Activated naive CD8-positive, alpha-beta T cell (primary cell): ENCODE results near the gene USP20.
"Not testable (repeated sequence)": the region's sequence is repeated elsewhere in the genome, so short reads cannot be mapped to it uniquely, and the experiment has no call there.

Experiments
- H3K27ac Mint-ChIP-seq: one replicate; pipeline ENCODE4 v1.8.0; 2021; ENCODE audit warnings: mixed read lengths
- H3K27me3 Mint-ChIP-seq: one replicate; pipeline ENCODE4 v1.8.0; 2021; ENCODE audit warnings: mixed read lengths
- H3K36me3 Mint-ChIP-seq: one replicate; pipeline ENCODE4 v1.8.0; 2021; ENCODE audit warnings: mixed read lengths
- H3K4me1 Mint-ChIP-seq: one replicate; pipeline ENCODE4 v1.8.0; 2021; ENCODE audit warnings: low read depth, mixed read lengths
- H3K4me3 Mint-ChIP-seq: one replicate; pipeline ENCODE4 v1.8.0; 2021; ENCODE audit warnings: mild to moderate bottlenecking, mixed read lengths
- H3K9me3 Mint-ChIP-seq: one replicate; pipeline ENCODE4 v1.8.0; 2021; ENCODE audit warnings: low read depth, mixed read lengths

The USP20 gene

DNA sequence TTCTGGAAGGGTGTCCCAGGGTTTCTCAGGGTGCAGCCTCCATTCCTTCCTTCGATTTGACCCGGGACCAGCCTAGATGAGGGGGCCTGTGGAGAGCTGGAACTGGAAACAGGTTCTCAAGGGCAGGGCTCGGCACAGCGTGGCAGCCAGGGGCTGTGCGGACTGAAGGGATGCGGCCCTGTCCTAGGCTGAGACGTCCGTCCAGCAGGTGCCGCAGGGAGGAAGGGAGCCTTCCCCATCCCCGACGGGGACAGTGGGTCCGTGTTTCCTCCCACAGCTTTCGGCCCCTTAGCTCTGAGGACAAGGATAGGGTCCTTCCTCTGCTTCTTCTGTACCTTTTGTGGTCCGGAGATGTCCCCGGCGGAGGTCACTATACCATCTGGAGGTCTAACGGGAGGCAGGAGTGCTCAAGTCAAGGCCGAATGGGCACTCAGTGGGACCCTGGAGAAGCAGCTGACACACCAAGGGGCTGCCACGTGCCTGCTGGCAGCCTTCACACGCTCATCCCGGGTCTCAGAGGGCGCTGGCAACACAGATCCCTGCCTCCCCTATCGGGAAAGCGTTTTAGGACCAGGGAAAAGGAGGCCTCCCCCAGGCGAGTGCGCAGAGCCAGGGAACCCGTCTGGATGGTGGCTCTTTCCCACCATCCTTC lies 49.9 kb downstream of the USP20 start:
- no peaks in the 10 kb centered on the region for H3K9me3 Mint-ChIP-seq
- peak overlapping the region; percentile 91 for H3K4me3 Mint-ChIP-seq
- H3K27me3 Mint-ChIP-seq, result no peaks in the 10 kb centered on the region
- H3K36me3 Mint-ChIP-seq, result peaks cover 6% of the 10 kb centered on the region
- peak overlapping the region; percentile 100 for H3K27ac Mint-ChIP-seq
- H3K4me1 Mint-ChIP-seq, result peaks cover 57% of the 10 kb centered on the region

DNA sequence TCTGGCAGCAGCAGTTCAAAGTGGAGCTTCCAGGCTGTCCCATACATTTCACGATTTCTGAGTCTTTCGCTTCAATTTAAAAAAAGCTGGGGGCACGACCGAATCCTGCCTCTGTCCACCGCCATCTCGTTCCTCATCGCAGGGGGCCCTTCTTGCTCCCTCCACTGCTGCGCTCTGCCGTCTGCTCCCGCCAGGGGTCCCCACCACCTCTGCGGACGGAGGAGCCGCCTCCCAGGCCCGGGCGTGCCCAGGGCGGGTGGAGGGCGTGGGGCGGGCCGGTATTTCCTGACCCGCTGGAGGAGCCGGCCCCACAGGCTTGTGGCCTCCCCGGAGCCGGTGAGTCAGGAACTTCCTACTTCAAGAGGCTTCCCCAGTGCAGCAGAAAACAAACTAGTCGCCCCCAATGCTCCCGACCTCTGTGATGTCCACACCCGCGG lies 50.4 kb downstream of the USP20 start:
- Mint-ChIP-seq H3K36me3 (peaks cover 6% of the 10 kb centered on the region), H3K27me3 (no peaks in the 10 kb centered on the region), H3K27ac (peak overlapping the region; percentile 100), H3K4me3 (peak overlapping the region; percentile 91), H3K4me1 (peaks cover 62% of the 10 kb centered on the region), H3K9me3 (no peaks in the 10 kb centered on the region)

DNA sequence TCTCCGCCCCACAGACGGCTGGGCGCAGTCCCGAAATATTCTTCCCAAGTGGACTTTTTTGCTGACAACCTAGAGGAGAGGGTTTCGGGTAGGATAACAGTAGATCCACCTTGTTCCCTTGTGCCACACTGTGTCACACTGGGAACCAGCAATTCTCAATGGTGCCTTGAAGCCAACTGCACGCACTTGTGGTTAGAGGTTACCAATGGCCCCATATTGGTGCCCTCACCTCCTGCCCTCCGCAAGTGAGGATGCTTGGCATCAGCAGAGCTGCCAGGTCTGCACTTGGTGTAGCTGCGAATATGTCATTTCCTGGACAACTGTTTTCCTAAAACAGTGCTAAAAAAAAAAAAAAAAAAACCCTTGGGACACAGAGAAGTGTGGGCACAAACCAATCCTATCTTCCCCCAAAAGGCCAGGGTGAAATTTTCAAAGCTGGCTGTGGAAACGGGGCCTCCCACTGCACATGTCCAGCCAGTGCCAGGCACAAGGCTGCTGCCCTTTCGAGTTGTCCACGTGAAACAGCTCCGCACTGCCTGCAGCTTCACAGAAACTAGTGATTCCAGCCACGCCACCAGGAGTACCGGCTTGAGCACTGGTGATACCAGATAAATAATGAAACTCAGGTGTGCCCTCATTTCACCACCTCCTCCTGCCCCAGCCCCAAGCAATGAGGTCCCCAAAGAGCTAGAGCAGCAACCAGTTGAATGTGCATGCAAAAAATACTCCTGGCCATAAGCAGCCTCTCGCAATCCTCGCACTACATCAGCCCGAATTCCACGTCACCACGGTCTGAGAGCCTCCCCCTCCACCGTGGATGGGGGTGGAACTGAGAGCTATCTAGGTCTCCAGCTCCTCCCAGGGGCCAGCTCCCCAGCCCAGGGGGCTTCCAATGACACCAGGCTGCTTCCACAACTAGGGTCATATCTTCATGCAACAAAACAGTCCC lies 51.2 kb downstream of the USP20 start:
- H3K27ac Mint-ChIP-seq, result peak overlapping the region; percentile 100
- H3K4me3 Mint-ChIP-seq, result peak overlapping the region; percentile 91
- H3K27me3 Mint-ChIP-seq, result no peaks in the 10 kb centered on the region
- H3K9me3 Mint-ChIP-seq, result no peaks in the 10 kb centered on the region
- peaks cover 69% of the 10 kb centered on the region for H3K4me1 Mint-ChIP-seq
- H3K36me3 Mint-ChIP-seq, result peaks cover 6% of the 10 kb centered on the region

DNA sequence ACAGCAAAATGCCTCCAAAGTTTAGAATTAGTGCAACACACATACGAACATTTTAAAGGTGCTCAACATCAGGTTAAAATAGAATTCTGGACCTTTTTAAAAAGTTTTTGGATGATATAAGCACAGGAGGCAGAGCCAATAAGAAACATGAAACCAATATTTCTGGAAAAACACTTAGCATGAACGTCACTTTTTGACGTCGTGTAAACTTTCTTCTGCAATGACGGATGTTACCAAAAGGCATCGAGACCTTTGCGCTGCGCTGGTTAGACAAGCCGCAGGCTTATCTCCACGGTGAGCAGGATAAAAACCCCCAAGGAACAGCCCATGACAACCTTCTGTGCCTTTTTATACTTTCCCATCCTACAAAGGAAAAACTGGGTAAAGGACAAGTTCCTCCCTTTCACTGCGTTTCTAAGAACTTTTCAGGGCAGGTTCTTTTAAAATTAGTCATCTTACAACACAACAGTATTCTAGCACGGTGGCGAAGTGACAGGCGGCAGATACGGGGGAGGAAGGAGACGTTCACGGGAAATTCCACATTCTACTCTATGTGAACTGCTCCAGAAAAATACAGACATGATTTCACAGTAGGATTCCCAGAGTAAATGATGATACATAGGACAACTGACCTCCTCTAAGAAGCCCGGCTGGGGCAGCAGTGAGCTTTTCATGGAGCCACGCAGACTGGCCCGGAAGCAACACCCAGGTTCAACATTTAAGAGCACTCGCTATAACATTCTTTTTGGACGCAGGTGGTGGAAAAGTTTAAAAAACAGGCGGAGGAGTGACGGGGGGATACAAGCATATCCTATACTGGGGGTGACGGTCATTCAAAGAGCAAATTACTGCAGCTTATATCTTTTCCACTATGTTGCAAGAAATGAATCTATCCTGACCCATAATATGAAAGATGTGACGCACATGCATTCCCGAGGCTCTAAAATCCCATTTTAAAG lies 52.4 kb downstream of the USP20 start:
- Mint-ChIP-seq H3K27me3 (no peaks in the 10 kb centered on the region), H3K27ac (peak overlapping the region; percentile 100), H3K4me3 (peak overlapping the region; percentile 91), H3K9me3 (no peaks in the 10 kb centered on the region), H3K36me3 (peaks cover 9% of the 10 kb centered on the region), H3K4me1 (peaks cover 80% of the 10 kb centered on the region)

DNA sequence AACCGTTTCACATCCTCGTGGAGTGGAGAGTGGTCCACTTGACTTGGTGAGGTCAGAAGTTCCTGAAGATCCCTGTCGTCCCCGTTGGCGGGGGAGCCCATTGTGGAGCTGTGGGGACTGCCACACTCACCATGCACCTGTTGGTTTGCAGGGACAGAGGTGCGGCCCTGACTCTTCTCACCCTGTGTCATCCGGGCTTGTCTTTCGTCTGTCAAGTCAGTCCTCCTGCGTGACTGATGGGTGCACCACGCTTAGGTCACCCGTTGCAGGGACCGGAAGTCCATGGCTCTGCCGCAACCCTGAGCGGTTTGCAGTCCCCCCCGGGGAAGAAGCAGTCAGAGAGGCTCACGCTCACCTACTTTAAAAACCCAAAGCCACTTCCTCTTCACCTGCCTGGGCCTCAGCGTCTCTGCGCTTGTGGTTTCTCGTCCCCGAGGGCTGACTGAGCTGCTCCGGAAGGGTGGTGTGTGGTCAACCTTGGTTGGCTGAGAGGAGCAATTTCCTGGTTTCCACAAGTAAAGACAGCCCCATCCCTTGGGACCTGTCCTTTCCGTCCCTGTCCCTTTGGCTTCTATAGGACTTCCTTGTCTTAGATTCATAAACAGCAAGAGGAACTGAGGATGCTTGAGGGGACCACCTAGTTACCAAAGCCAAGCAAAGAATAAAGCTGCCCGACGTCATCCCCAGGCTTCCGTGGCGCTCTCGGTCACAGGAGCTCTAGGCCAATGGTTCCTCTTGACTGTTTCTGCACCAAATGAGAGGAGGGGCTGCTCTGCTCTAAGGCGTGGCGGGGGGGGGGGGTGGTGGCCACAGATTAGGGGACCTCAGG lies 53.2 kb downstream of the USP20 start:
- Mint-ChIP-seq H3K4me1 (peaks cover 87% of the 10 kb centered on the region), H3K9me3 (no peaks in the 10 kb centered on the region), H3K36me3 (peaks cover 11% of the 10 kb centered on the region)

DNA sequence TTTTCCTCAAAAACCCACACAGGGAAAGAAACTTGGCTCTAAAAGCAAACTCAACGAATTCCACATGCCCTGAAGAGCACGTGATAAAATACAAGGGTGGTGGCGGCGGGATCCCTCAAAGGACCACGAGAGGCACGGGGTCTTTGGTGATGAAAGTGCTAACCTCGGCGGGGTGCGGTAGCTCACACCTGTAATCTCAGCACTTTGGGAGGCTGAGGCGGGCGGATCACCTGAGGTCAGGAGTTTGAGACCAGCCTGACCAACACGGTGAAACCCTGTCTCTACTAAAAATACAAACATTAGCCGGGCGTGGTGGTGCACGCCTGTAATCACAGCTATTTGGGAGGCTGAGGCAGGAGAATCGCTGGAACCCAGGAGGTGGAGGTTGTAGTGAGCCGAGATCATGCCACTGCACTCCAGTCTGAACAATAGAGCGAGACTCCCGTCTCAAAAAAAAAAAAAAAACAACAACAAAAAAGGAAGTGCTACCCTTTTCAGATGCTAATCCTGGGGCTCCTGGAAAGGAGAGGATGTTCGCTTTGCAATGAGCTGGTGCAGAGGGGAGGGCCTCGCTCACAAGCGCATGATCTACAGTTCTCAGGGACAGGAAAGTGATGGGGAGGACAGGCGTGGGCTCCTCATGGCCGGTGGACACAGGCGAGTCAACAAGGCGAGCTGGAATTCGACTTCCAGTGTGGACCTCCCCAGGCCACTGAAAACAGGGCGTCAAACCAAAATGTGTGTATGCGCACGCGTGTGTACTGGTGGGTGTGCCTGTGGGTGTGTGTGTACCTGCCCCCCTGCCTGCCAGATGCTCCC lies 54.1 kb downstream of the USP20 start:
- no peaks in the 10 kb centered on the region for H3K27me3 Mint-ChIP-seq
- H3K9me3 Mint-ChIP-seq, result no peaks in the 10 kb centered on the region
- peaks cover 84% of the 10 kb centered on the region for H3K4me1 Mint-ChIP-seq
- H3K27ac Mint-ChIP-seq, result peak overlapping the region; percentile 100
- peaks cover 14% of the 10 kb centered on the region for H3K36me3 Mint-ChIP-seq
- peak overlapping the region; percentile 91 for H3K4me3 Mint-ChIP-seq

More for the DNA sequence above, 53.2 kb downstream of the USP20 start:
- no peaks in the 10 kb centered on the region for H3K27me3 Mint-ChIP-seq
- H3K27ac Mint-ChIP-seq, result peak overlapping the region; percentile 100
- peak overlapping the region; percentile 91 for H3K4me3 Mint-ChIP-seq

GRCh38 chr9:129889941-129890717 lies 54.9 kb downstream of the USP20 start:
- Mint-ChIP-seq H3K4me1 (peaks cover 87% of the 10 kb centered on the region), H3K27me3 (no peaks in the 10 kb centered on the region), H3K27ac (peak overlapping the region; percentile 100), H3K4me3 (peak overlapping the region; percentile 91), H3K9me3 (no peaks in the 10 kb centered on the region), H3K36me3 (peaks cover 14% of the 10 kb centered on the region)

- Mint-ChIP-seq H3K27ac (peak overlapping the region; percentile 100), H3K4me1 (peaks cover 92% of the 10 kb centered on the region), H3K36me3 (peaks cover 15% of the 10 kb centered on the region), H3K4me3 (peak overlapping the region; percentile 83)
- not testable (repeated sequence) for H3K27me3 Mint-ChIP-seq, H3K9me3 Mint-ChIP-seq
Measured at GRCh38 chr9:129890718-129891299, 55.6 kb downstream of the USP20 start.

DNA sequence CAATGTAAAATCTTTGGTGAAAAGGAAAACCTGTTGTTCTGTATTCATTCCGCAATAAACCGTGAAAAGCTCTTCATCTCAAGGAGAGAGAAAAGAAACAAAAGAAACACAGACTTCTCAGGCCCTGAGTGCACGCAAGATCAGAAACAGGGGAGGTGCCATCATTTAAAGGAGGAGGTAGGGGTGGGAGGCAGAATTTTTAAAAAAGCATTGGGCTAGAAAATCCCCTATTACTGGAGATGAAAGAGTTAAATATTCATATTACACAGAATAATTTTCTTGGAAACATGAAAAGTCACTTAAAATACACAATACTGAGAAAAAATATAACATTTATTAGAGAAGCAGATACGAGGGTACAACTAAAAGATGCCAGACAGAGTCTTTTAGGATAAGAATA lies 56.3 kb downstream of the USP20 start:
- Mint-ChIP-seq H3K4me1 (peaks cover 93% of the 10 kb centered on the region), H3K36me3 (peaks cover 20% of the 10 kb centered on the region), H3K9me3 (no peaks in the 10 kb centered on the region), H3K4me3 (peak overlapping the region; percentile 83), H3K27ac (peak overlapping the region; percentile 100), H3K27me3 (no peaks in the 10 kb centered on the region)

DNA sequence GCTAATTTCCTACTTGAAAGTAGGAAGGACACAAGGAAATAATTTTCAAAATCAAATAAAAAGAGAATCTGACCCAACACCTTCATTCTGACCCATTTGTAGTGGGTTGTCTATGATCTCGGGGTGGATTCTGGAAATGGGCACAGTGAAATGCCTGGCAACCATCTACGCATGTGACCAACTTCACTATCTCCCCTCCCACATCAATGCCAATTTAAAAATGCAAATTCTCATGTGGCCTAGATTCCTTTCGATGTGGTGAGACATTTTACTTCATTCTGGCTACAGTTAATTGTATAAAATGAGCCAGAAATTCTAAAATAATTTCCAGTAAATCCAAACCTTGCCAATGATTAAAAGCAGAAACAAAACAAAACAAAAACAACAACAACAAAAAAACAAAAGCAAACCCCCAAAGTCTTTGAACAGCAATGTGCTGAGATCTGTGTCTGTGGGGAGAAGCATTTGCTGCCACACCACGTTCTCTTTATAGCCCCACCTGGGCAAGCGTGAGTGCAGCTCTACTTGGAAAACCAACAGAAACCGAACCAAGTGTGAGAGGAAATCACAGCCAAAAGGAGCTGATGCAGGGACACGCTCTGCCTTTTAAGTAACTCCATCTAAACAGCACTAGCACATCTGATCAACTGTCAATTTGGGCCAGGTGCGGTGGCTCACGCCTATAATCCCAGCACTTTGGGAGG lies 59.0 kb downstream of the USP20 start:
- Mint-ChIP-seq H3K4me3 (peak overlapping the region; percentile 49), H3K36me3 (peaks cover 27% of the 10 kb centered on the region), H3K9me3 (no peaks in the 10 kb centered on the region), H3K27ac (peak overlapping the region; percentile 90), H3K27me3 (no peaks in the 10 kb centered on the region), H3K4me1 (peaks cover 80% of the 10 kb centered on the region)

DNA sequence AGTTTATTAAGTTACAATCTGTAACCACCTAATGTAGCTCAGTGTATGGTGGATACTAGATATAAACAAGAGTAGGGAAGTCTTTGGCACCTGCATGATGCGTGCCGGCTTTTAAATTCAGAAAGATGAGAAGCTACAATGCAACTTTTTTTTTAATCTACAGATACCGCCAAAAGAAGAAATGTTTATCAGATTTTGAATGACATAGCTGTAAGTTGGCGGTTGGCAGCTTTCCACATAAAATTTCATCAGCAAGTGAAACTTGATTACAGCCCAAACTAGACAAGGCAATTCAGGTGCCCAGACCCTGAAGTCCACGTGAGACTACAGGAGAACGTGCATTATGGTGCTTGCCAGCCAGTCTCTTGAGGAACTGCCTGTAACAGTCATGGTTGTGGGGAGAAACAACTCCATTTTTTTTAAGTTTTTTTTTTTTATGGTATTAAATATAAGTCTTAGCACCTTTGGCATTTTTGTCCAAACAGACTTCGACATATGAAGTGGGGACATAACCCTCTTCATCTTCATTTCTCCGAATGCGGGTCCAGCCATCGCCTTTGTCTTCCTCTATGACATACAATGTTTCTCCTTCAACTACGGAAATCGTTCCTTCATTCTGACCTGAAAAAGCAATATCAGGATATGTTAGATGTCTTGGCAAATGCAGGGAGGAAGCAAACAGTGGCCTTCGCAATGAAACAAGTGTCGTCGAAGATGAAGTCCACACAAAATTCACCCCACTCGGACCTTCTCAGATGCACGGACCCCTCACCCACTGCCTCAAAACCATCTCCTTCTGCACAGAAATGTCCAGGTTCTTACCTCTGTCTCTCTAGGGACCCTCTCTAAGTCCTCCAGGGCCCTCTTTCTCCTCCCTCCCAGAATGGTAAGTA lies 60.4 kb downstream of the USP20 start:
- Mint-ChIP-seq H3K4me1 (peaks cover 71% of the 10 kb centered on the region), H3K36me3 (peaks cover 21% of the 10 kb centered on the region), H3K9me3 (no peaks in the 10 kb centered on the region)

More for the DNA sequence above, 60.4 kb downstream of the USP20 start:
- Mint-ChIP-seq H3K4me3 (peak overlapping the region; percentile 66), H3K27ac (peak overlapping the region; percentile 90), H3K27me3 (no peaks in the 10 kb centered on the region)
